Activated CD4-positive, alpha-beta T cell treated with anti-CD3 and anti-CD28 coated beads for 1 hour (primary cell): ENCODE data around the gene RALGPS1.

Experiments used
- DNase-seq: peaks from one replicate; pipeline ENCODE4 v3.0.0-alpha.2; 2020

The RALGPS1 gene

DNA sequence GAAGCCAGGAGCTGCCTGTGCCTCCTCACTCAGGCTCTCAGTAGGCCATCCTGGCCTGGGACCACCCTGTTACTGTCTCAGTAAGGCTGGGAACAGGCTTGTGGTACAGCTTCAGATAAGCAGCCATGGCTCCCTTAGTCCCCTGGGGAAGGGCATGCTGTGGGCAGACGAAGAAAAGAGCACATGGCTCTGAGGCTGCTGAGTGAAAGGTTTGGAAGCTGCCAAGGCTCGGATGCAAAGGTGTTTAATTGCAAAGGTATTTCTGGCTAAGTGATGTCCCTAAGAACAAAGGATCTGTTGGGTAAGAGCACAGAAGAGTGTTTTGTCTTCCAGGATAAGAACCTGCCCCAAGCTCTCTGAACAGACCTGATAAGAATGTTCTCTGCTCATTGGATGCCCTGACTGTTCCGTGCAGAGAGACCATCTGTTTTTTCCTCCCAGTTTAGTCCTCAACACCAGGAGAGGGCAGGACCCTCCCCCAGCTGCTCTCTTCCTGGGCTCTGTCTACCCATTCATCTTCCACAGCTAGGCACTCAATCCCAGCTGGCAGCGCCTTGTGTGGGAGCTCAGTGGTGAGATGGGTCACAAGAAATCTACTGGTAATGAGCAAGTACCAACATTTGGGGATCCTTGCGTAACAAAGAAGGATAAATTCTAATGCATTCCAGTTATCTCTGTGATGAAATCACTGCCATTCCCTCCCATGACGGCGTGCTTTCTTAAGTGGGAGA, 190.2 kb downstream of the RALGPS1 start:
- no peak for DNase-seq

DNA sequence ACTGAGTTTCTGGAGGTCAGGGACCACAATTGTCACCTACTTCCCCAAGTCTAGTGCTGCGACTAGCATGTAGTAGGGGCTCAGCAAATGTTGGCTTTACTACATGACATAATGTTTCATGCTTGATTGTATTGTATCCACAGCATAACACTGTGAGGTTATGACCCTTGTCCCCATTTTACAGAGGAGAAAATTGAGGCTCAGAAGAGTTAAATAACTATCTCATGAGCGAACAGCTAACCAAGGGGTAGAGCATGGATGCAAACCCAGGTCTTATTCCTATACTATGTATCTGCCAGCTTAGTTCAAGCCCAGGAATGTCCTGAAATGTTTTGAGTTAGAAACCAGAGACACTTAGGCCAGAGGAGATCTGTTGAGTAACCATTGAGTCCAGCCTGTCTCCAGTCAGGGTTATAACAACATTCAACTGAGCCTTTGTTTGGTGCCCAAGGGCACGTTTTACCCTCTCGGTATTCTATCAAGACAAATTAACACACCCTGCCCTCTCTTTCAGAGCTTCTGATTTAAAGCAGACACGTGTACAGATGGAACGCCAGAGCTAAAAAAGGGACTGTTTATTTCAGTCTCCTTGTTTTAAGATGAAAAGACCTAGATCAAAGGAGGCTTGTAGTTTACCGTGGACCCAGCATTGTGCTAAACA, 191.4 kb downstream of the RALGPS1 start:
- no peak for DNase-seq

- DNase-seq = no peak
Observed at GRCh38 chr9:127106466-127106855, 191.9 kb downstream of the RALGPS1 start.

GRCh38 chr9:127107171-127107928, 192.8 kb downstream of the RALGPS1 start:
- no peak for DNase-seq

GRCh38 chr9:127107929-127108876, 193.6 kb downstream of the RALGPS1 start:
- DNase-seq = no peak

DNA sequence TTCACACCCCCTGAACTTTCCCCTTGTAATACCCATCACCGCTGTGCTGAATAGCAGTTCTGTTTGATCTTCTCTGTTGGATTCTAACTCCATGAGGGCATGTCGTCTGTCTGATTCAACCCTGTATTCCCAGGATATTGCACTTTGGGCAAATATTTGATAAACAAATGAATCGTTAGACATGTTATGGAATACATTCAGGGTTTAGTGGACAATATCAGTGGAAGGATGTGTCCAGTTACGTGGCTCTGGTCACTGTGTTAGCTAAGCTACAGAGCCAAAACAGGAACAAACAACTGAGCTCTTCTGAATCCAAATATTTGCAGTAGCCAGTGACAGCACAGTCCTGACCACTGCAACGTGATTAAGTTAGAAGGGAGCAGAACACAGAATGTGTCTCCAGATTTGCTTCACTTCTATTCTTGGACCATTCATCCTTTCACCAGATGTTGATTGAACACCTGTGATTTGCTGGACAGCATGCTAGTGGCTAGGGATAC, 194.7 kb downstream of the RALGPS1 start:
- no peak for DNase-seq

GRCh38 chr9:127112056-127112455, 197.5 kb downstream of the RALGPS1 start:
- no peak for DNase-seq

DNA sequence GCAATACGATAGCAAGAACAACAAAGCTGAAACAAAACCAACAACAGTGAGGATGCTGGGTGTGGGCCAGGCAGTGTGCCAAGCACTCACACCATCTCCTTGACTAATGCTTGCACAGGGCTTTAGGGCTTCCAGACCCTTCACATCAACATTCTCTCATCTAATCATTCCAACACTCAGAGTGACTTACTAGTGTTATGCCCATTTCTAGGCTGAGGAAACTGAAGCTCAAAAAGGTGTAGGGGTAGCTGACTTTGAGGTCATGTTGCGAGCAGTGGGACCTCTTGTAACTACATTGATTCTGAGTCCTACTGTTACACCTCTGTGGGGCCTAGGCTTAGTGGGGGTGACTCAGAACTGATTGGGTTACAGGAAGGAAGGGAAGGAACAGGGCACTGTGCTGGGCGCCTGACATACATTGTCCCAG, 198.2 kb downstream of the RALGPS1 start:
- no peak for DNase-seq

DNA sequence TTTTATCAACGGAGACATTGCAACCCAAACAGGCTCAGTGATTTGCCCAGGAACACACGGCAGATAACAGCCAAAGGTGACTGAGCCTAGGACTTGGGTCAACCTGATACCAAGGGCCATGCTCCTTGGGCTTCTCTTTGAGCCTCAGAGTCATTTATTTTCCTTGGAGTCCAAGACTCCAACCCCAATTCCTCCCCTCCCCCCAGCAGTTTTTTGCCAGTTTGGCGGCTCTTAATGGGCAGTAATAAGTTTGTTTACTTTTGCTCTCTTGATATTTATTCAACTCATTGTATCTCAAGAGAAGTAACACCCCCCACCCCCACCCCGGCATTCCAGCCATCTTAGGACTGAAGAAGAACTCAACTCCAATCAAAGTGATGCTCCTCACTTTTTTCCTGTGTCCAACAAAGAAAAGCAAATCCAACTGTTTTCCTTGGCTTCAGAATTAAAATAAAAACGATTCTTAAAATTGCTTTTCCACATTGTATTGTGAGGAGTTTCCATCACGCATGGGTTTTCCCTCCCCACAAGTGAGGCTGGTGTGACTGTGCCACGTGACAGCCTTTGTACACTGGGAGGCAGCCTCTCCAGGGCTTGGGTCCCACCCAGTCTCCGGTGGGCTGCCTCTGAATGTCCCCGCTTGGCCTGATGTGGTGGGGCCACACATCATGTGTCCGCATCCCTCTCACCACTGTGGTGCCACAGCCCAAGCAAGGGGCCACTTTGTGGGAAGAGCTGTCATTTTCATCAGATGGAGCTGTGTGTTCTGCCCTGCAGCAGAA, 198.8 kb downstream of the RALGPS1 start:
- DNase-seq = no peak

DNA sequence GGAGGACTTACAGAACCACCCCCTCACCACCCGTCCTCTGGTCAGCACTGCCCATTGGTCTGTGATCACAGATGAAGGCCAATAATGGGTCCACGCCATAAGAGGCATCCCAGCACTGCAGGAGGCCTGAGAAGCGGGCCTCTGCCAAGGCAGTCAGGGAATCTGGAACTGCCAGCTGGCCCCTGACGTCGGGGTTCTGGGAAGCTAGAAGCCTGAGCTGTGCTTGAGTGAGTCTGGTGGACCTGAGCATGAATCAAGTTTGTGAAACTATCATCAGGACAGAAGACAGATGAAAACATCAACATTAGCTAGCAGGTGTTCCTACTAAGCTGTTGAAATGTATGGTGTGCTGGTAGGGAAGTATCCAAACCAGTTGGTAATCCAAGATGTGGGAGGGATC, 200.0 kb downstream of the RALGPS1 start:
- no peak for DNase-seq

DNA sequence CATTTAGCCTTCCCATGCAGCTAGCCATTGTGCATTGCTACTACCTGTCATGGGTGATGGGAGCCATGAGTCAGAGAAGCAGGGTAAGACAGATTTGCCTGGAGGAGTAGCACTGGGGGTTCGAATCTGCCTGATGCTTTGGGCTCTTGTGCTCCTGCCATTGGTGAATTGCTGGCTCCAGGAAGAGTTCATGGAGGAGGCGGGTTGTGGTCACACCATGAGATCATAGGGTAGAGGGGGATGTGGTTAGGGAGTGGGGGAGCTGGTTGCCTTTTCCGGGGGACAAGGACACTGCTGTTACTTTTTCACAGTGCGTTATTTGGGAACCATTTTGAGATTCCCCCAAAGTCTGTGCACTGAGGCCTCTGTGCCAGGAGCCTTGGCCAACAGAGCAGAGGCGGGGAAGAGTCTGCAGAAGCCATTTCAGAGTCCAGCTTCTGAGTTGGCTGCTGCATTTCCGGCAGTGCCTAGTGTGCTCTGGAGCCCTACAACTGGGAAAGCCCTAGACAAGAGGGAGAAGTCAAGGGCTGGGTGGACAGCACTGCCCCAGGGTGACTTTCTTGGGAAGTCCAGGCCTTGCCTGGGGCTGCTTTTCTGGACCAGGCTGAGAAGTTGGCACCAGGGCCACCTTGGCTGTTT, 201.6 kb downstream of the RALGPS1 start:
- no peak for DNase-seq

DNA sequence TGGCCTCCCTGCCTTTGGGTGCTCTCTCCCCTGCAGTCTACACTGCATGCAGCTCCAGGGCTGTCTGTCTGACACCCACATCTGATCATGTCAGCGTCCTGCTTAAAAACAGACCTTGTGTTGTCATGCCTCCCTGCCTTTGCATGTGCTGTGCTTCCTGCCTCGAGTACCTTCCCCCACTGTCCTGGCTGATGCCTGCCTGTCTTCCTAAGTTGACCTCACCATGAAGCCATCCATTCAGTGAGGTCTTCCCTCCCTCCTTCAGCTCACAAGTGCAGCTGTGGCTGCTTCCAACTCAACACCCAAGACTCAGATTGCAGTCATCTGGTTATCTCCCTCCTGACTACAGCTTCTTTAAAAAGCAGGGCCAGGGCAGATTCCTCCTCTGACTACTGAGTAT, 202.4 kb downstream of the RALGPS1 start:
- no peak for DNase-seq

GRCh38 chr9:127117801-127118200, 203.2 kb downstream of the RALGPS1 start:
- DNase-seq = no peak

DNA sequence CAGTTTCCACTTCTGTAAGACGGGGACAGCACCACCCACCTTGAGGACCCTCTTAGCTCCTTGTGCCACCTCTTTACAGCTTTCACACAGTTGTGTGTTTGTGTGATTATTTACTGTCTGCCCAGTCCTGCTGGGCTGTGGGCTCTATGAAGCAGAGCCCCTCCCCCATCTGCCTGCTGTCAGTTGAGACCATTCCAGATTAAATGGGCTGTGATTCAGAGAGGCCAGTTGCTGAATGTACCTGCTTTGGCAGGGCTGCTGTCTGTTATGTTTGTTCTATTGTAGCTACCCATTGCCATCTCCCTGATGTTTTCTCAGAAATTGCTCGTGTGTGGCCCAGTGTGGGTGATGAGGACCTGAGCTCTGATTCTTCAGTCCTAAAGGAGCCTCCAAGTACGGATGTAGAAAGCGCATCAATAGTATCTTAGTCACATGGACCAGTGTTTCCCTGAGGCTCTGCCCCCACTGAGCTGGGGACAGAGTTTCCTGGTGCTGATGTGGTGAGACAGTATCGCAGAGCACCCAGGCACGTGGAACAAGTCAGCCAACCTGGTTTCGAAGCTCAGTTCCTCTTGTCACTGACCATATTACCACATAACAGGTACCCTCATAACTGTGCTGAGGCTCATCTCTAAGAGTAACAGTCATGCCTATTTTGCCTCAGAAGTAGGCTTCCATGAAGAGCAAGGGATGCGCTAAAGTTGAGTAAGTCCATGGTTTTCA, 204.2 kb downstream of the RALGPS1 start:
- no peak for DNase-seq

- no peak for DNase-seq
Observed at GRCh38 chr9:127119320-127119709, 204.7 kb downstream of the RALGPS1 start.

- no peak for DNase-seq
Observed at GRCh38 chr9:127121628-127122175, 207.1 kb downstream of the RALGPS1 start.

DNA sequence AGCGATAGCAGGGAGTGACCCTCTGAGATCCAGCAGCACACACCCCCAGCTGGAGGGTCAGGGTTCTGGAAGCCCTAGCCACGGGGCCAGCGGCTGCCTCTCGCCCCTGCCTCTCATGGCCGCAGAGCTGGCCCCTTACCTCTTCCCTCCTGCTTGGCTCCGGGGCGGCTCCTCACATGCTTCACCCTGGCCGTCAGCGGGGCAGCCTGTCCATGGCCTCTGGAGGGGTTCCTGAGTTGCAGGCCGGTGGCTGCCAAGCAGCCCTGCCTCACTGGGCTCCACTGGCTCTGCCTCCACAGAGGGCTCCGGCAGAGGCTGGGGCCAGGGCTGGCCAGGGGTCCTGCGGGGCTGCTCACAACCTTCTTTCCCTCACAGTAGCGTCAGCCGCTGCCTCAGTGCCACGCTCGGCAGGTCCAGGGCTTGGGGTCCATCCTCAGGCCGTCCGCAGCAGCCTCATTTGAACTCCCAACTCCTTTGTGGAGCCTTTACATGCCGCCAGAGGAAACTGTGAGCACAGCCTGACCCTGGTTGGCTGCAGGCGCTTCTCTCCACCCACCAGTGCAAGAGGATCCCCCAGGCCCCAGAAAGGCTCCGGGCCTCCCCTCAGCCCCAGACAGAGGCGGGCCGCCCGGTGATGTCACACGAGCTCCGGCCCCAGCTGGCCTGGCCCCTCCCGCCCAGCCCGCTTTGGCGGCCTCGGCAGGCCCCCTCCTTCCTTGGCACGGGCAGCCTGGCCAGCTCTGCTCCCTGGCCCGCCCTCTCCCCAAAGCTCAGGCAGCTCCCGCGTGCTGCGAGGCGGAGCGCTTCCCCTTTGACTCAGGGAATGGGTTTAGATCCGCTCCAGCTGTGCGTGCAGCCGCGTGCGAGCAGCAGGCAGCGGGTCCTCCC, 207.8 kb downstream of the RALGPS1 start, which contains the start of gene ANGPTL2:
TSS of gene ANGPTL2 (minus strand) at position 460 of the 888 bp plus-strand sequence. CDS start 13,904 bp downstream, outside the sequence.
- no peak for DNase-seq

DNA sequence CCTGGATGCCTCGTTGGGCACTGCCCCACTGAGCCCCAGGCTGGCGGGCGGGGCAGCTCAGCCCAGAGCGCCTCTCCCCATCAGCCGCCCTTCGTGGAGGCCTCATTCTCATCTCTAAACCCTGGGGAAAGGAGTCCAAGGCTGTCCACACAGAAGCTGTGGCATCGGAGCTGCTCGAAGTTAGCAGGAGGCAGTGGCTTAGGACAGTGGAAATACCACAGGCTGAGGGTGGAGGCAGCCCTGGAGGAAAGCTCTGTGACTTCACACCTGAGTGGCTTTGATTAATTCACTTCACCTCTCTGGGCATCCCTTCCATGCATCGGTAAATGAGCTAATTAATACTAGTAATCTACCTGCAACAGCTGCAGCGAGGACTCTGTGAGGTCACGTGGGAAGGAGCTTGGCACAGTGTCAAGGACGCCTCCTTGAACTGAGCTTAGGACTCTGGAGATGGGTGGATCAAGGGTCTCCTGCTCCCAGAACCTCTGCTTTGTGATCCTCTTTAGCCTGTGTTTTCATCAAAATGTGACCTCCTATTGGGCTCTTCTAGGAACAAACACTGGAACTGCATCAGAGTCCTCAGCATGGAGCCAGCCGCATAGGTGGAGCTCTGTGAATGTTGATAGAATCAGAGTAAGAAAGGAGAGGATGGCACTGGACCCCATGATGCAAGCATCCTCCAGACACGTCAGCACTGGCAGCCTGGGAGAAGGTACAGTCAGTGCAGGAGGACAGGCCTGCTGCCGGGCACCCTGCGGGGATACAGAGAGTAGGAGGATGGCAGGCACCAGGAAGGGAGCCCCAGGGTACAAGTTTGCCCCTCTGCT, 208.7 kb downstream of the RALGPS1 start:
- DNase-seq = no peak
